ENCODE data around the gene PLEKHH2.

Gene PLEKHH2

GRCh38 chr2:43758739-43759138 is 121.7 kb downstream of the PLEKHH2 start:
- in situ Hi-C loops (cut with MboI; ENCODE audit: low sequenced_read_pairs) = no loop called here

- in situ Hi-C loops (cut with MboI; ENCODE audit: low sequenced_read_pairs) = no loop called here
These were observed 122.1 kb downstream of the PLEKHH2 start for GRCh38 chr2:43759195-43759594.

GRCh38 chr2:43762286-43762685 is 125.2 kb downstream of the PLEKHH2 start:
- in situ Hi-C loops (cut with MboI; ENCODE audit: low sequenced_read_pairs) = no loop called here

- in situ Hi-C loops (cut with MboI; ENCODE audit: low sequenced_read_pairs) = no loop called here
These were observed 126.0 kb downstream of the PLEKHH2 start for GRCh38 chr2:43763091-43763490.

- in situ Hi-C loops (cut with MboI; ENCODE audit: low sequenced_read_pairs) = no loop called here
These were observed 127.1 kb downstream of the PLEKHH2 start for GRCh38 chr2:43764086-43764705.

GRCh38 chr2:43766006-43766405 is 128.9 kb downstream of the PLEKHH2 start:
- in situ Hi-C loops (cut with MboI; ENCODE audit: low sequenced_read_pairs) = no loop called here

GRCh38 chr2:43773876-43774613 is 137.0 kb downstream of the PLEKHH2 start, which contains the start of gene DYNC2LI1:
TSS of gene DYNC2LI1 (plus strand) at chr2:43774039. CDS start at chr2:43774139, 100 bp downstream.
- in situ Hi-C loops (cut with MboI; ENCODE audit: low sequenced_read_pairs) = no loop called here

GRCh38 chr2:43774617-43775016 is 137.6 kb downstream of the PLEKHH2 start:
- in situ Hi-C loops (cut with MboI; ENCODE audit: low sequenced_read_pairs) = no loop called here

- in situ Hi-C loops (cut with MboI; ENCODE audit: low sequenced_read_pairs) = no loop called here
These were observed 139.3 kb downstream of the PLEKHH2 start for GRCh38 chr2:43776324-43776723.

- in situ Hi-C loops (cut with MboI; ENCODE audit: low sequenced_read_pairs) = no loop called here
These were observed 140.4 kb downstream of the PLEKHH2 start for GRCh38 chr2:43777306-43777926.

GRCh38 chr2:43778233-43778632 is 141.2 kb downstream of the PLEKHH2 start:
- in situ Hi-C loops (cut with MboI; ENCODE audit: low sequenced_read_pairs) = no loop called here

GRCh38 chr2:43787895-43788294 is 150.8 kb downstream of the PLEKHH2 start:
- in situ Hi-C loops (cut with MboI; ENCODE audit: low sequenced_read_pairs) = no loop called here

GRCh38 chr2:43788646-43789045 is 151.6 kb downstream of the PLEKHH2 start:
- in situ Hi-C loops (cut with MboI; ENCODE audit: low sequenced_read_pairs) = no loop called here

GRCh38 chr2:43790147-43790546 is 153.1 kb downstream of the PLEKHH2 start:
- in situ Hi-C loops (cut with MboI; ENCODE audit: low sequenced_read_pairs) = no loop called here

GRCh38 chr2:43791035-43791765 is 154.1 kb downstream of the PLEKHH2 start:
- in situ Hi-C loops (cut with MboI; ENCODE audit: low sequenced_read_pairs) = no loop called here

- in situ Hi-C loops (cut with MboI; ENCODE audit: low sequenced_read_pairs) = no loop called here
These were observed 155.6 kb downstream of the PLEKHH2 start for GRCh38 chr2:43792653-43793052.

GRCh38 chr2:43794956-43795355 is 157.9 kb downstream of the PLEKHH2 start:
- in situ Hi-C loops (cut with MboI; ENCODE audit: low sequenced_read_pairs) = no loop called here

GRCh38 chr2:43796206-43796605 is 159.1 kb downstream of the PLEKHH2 start:
- in situ Hi-C loops (cut with MboI; ENCODE audit: low sequenced_read_pairs) = no loop called here

- in situ Hi-C loops (cut with MboI; ENCODE audit: low sequenced_read_pairs) = no loop called here
These were observed 161.2 kb downstream of the PLEKHH2 start for GRCh38 chr2:43798300-43798699.

- in situ Hi-C loops (cut with MboI; ENCODE audit: low sequenced_read_pairs) = no loop called here
These were observed 163.8 kb downstream of the PLEKHH2 start for GRCh38 chr2:43800894-43801293.

- in situ Hi-C loops (cut with MboI; ENCODE audit: low sequenced_read_pairs) = no loop called here
These were observed 165.1 kb downstream of the PLEKHH2 start for GRCh38 chr2:43802135-43802534.
